Mesothelial cell of epicardium (in vitro differentiated cells): ENCODE data around the gene ADAMTS17. TPM values are rescaled to one million over a fixed set of nuclear protein-coding genes. Genes with fewer than 3 reads are reported as not detected.

Experiments used
- DNase-seq, 2 experiments: peaks; one replicate each; pipeline ENCODE4 v3.0.0; 2021; ENCODE audit warnings: low spot score in 2 of 2; ENCODE audit not compliant: unreplicated experiment in 2 of 2
- H3K27ac Mint-ChIP-seq: 2 replicates; pipeline ENCODE4 v1.8.0; 2021; ENCODE audit warnings: mixed read lengths
- H3K27me3 Mint-ChIP-seq: 2 replicates; pipeline ENCODE4 v1.8.0; 2021; ENCODE audit warnings: low read depth, mixed read lengths
- H3K36me3 Mint-ChIP-seq: 2 replicates; pipeline ENCODE4 v1.8.0; 2021; ENCODE audit warnings: mixed read lengths
- H3K4me1 Mint-ChIP-seq: 2 replicates; pipeline ENCODE4 v1.8.0; 2021; ENCODE audit warnings: mixed read lengths
- H3K4me3 Mint-ChIP-seq: 2 replicates; pipeline ENCODE4 v1.8.0; 2021; ENCODE audit warnings: mild to moderate bottlenecking, moderate library complexity, mixed read lengths
- H3K9me3 Mint-ChIP-seq: 2 replicates; pipeline ENCODE4 v1.8.0; 2021; ENCODE audit warnings: mixed read lengths
- CTCF ChIP-seq: fragments of 200-600 bp; sonication (generic); IDR thresholded peaks from one replicate; pipeline ENCODE4 v1.5.0; 2021; ENCODE audit warnings: antibody characterized with exemption; ENCODE audit not compliant: unreplicated experiment
- total RNA-seq: library from RNA; stranded (reverse); gene quantifications from 3 replicates; pipeline ENCODE4 v1.2.1, GENCODE V29; 2021

Gene ADAMTS17
- total RNA-seq, 1 donor from 2014 or later = 39.4 TPM

- no peak for TF ChIP-seq CTCF
- H3K27me3 Mint-ChIP-seq = no peaks in the 10 kb centered on the region
- H3K4me1 Mint-ChIP-seq = no peaks in the 10 kb centered on the region
- H3K36me3 Mint-ChIP-seq = peaks cover 49% of the 10 kb centered on the region
- no peak overlapping the region for H3K4me3 Mint-ChIP-seq
- no peak for DNase-seq
- no peak overlapping the region for H3K27ac Mint-ChIP-seq
- peaks cover 19% of the 10 kb centered on the region for H3K9me3 Mint-ChIP-seq
Observed at GRCh38 chr15:100298257-100298656, 43.5 kb downstream of the ADAMTS17 start.

GRCh38 chr15:100297812-100298211 is 44.0 kb downstream of the ADAMTS17 start:
- no peak overlapping the region for H3K4me3 Mint-ChIP-seq
- H3K4me1 Mint-ChIP-seq = no peaks in the 10 kb centered on the region
- no peaks in the 10 kb centered on the region for H3K27me3 Mint-ChIP-seq
- no peak overlapping the region for H3K27ac Mint-ChIP-seq
- no peak for DNase-seq
- H3K9me3 Mint-ChIP-seq = peaks cover 19% of the 10 kb centered on the region
- H3K36me3 Mint-ChIP-seq = peaks cover 49% of the 10 kb centered on the region
- TF ChIP-seq CTCF = no peak

- peaks cover 62% of the 10 kb centered on the region for H3K36me3 Mint-ChIP-seq
- no peak for DNase-seq
- H3K9me3 Mint-ChIP-seq = peaks cover 23% of the 10 kb centered on the region
- H3K4me1 Mint-ChIP-seq = peaks cover 1% of the 10 kb centered on the region
- no peak overlapping the region for H3K27ac Mint-ChIP-seq
- no peaks in the 10 kb centered on the region for H3K27me3 Mint-ChIP-seq
- H3K4me3 Mint-ChIP-seq = no peak overlapping the region
- TF ChIP-seq CTCF = no peak
Observed at GRCh38 chr15:100295939-100296565, 45.7 kb downstream of the ADAMTS17 start.

GRCh38 chr15:100292010-100292409 is 49.8 kb downstream of the ADAMTS17 start:
- H3K36me3 Mint-ChIP-seq = peaks cover 61% of the 10 kb centered on the region
- peaks cover 43% of the 10 kb centered on the region for H3K9me3 Mint-ChIP-seq
- no peak for DNase-seq
- peaks cover 5% of the 10 kb centered on the region for H3K4me1 Mint-ChIP-seq
- H3K27me3 Mint-ChIP-seq = peaks cover 1% of the 10 kb centered on the region
- no peak for TF ChIP-seq CTCF
- no peak overlapping the region for H3K4me3 Mint-ChIP-seq
- no peak overlapping the region for H3K27ac Mint-ChIP-seq

- no peak for TF ChIP-seq CTCF
- Mint-ChIP-seq H3K27me3 (peaks cover 1% of the 10 kb centered on the region), H3K27ac (no peak overlapping the region), H3K4me1 (peaks cover 5% of the 10 kb centered on the region), H3K36me3 (peaks cover 55% of the 10 kb centered on the region), H3K9me3 (peaks cover 47% of the 10 kb centered on the region), H3K4me3 (no peak overlapping the region)
- DNase-seq = no peak
Observed at GRCh38 chr15:100291106-100291505, 50.7 kb downstream of the ADAMTS17 start.
